Measurements from ENCODE around the gene HIBADH. TPM values are rescaled to one million over a fixed set of nuclear protein-coding genes. Genes with fewer than 3 reads are reported as not detected.

HIBADH gene
- total and polyA plus RNA-seq, 2 of the 4 experiments (the other 2 are of a cell fraction) = 36.6 to 52.5 TPM

GRCh38 chr7:27627146-27627545 is 35.5 kb downstream of the HIBADH start:
- BruUV-seq (replicated peaks) = no TSS peak
- Histone ChIP-seq H2AFZ (replicated peaks; ENCODE audit: low read length, poor library complexity) (no peak overlapping the region), H3K9ac (ENCODE audit: low read depth, low read length) (no peak overlapping the region), H3K36me3 (ENCODE audit: control insufficient read depth, insufficient read depth, low read length) (no peaks in the 10 kb centered on the region), H2BK20ac (ENCODE audit: low read depth, low read length) (no peak overlapping the region), H2BK5ac (ENCODE audit: low read depth, low read length, poor library complexity, severe bottlenecking) (no peak overlapping the region), H3K4me3 (ENCODE audit: insufficient read depth, low read depth, low read length) (no peak overlapping the region), H3K4me2 (ENCODE audit: low read depth, low read length) (no peak overlapping the region), H4K8ac (ENCODE audit: low read depth in 2 of 2, low read length in 2 of 2) (no peak overlapping the region), H3K56ac (ENCODE audit: extremely low read depth, insufficient read depth, low read length) (no peak overlapping the region), H2AK5ac (ENCODE audit: low read depth, low read length) (no peak overlapping the region), H2BK120ac (ENCODE audit: low read depth, low read length) (no peak overlapping the region), H3K4ac (ENCODE audit: low read depth, low read length) (no peak overlapping the region), H3K4me1 (ENCODE audit: control insufficient read depth, insufficient read depth, low read length) (peaks cover 2% of the 10 kb centered on the region; the same call in 1 of the 2 replicates), H3K79me1 (ENCODE audit: low read depth in 1 of 2, low read length in 2 of 2) (peaks cover 4% of the 10 kb centered on the region in 2 experiments; a peak in 2 of 4 replicates), H3K27ac (ENCODE audit: insufficient read depth, low read length) (no peak overlapping the region), H4K5ac (ENCODE audit: low read depth, low read length) (no peak overlapping the region), H3K9me1 (ENCODE audit: insufficient read depth, low read length) (no peaks in the 10 kb centered on the region), H2BK15ac (ENCODE audit: low read depth, low read length) (no peak overlapping the region), H3K9me3 (ENCODE audit: control insufficient read depth, insufficient read depth, low read length) (no peaks in the 10 kb centered on the region), H3K14ac (replicated peaks; ENCODE audit: low read depth, low read length) (no peak overlapping the region), H3K27me3 (ENCODE audit: control insufficient read depth, insufficient read depth, low read length) (no peaks in the 10 kb centered on the region), H4K20me1 (ENCODE audit: insufficient read depth, low read length) (no peaks in the 10 kb centered on the region), H3K23ac (ENCODE audit: low read depth, low read length) (no peak overlapping the region), H4K91ac (ENCODE audit: insufficient read depth, low read depth, low read length) (no peak overlapping the region), H2AK9ac (replicated peaks; ENCODE audit: low read depth, low read length, poor library complexity) (peak overlapping the region; percentile 26), H3K18ac (ENCODE audit: low read depth, low read length) (no peak overlapping the region)
- TF ChIP-seq FOS (IDR thresholded peaks at IDR 0.05; ENCODE audit: low read depth, low read length) = no peak
- dilution Hi-C loops (cut with HindIII; ENCODE audit: low sequenced_read_pairs, unreplicated experiment) (no loop called here), in situ Hi-C loops (cut with MboI; ENCODE audit: low sequenced_read_pairs) (no loop called here), intact Hi-C loops (cut with micrococcal nuclease) (no loop called here)
- CTCF ChIA-PET = no interaction called here
- ATAC-seq (ENCODE audit: low read depth) (no peak), DNase-seq (no peak)
- no CpG with 5 or more reads among the region's 1 CpG for WGBS, 2 experiments (ENCODE audit: extremely low coverage in 2 of 2, insufficient read length in 1 of 2)
- POLR2A ChIA-PET (ENCODE audit: unreplicated experiment) = no interaction called here

Data from IMR-90 (cell line).